Keratinocyte (primary cell): ENCODE results near the gene S100A12. TPM values are rescaled to one million over a fixed set of nuclear protein-coding genes. Genes with fewer than 3 reads are reported as not detected.

ENCODE experiments used
- DNase-seq: peaks from one replicate; pipeline ENCODE4 v3.0.0-alpha.2; 2011; ENCODE audit warnings: low read depth, missing footprints, low spot score
- FAIRE-seq: peaks from 2 replicates; lab custom pipeline; 2011; peaks lifted over from hg19 to GRCh38; lab: Jason Lieb, UNC
- H2AFZ ChIP-seq: 2 replicates; pipeline ENCODE4 v1.6.0; 2012; ENCODE audit warnings: low read length, control low read depth, inconsistent platforms; ENCODE audit not compliant: control insufficient read depth
- H3K27ac ChIP-seq: 2 replicates; pipeline ENCODE4 v1.5.1; 2011; ENCODE audit warnings: low read length; ENCODE audit not compliant: control insufficient read depth, insufficient read depth
- H3K27me3 ChIP-seq: 3 replicates; pipeline ENCODE4 v1.6.0; 2011; ENCODE audit warnings: low read length; ENCODE audit not compliant: control insufficient read depth, insufficient read depth; ENCODE audit errors: extremely low read depth
- H3K36me3 ChIP-seq, 2 experiments: 2 replicates in 1 of 2; 3 replicates in 1 of 2; pipeline ENCODE4 v1.5.1; 2011; ENCODE audit warnings: low read length in 2 of 2, mild to moderate bottlenecking in 1 of 2; ENCODE audit not compliant: control insufficient read depth in 2 of 2, insufficient read depth in 2 of 2; ENCODE audit errors: extremely low read depth in 1 of 2
- H3K4me1 ChIP-seq: 3 replicates; pipeline ENCODE4 v1.5.1; 2011; ENCODE audit warnings: low read length; ENCODE audit not compliant: control insufficient read depth, insufficient read depth; ENCODE audit errors: extremely low read depth
- H3K4me2 ChIP-seq: 3 replicates; pipeline ENCODE4 v1.6.0; 2011; ENCODE audit warnings: low read depth, low read length; ENCODE audit not compliant: control insufficient read depth, insufficient read depth; ENCODE audit errors: extremely low read depth
- H3K4me3 ChIP-seq, 3 experiments: fragments of 200-600 bp in 1 of 3; sonication (generic) in 1 of 3; 2 replicates in 2 of 3; 3 replicates in 1 of 3; pipeline ENCODE4 v1.5.1; 2011 to 2016; ENCODE audit warnings: low read length in 3 of 3, mild to moderate bottlenecking in 3 of 3, control low read depth in 2 of 3, inconsistent platforms in 1 of 3, low read depth in 1 of 3, mixed read lengths in 1 of 3, mixed run types in 1 of 3, moderate library complexity in 1 of 3; ENCODE audit not compliant: control insufficient read depth in 2 of 3, insufficient read depth in 2 of 3; ENCODE audit errors: extremely low read depth in 1 of 3
- H3K79me2 ChIP-seq: 2 replicates; pipeline ENCODE4 v1.6.0; 2012; ENCODE audit warnings: low read length; ENCODE audit not compliant: control insufficient read depth, insufficient read depth
- H3K9ac ChIP-seq: 3 replicates; pipeline ENCODE4 v1.6.0; 2011; ENCODE audit warnings: low read length; ENCODE audit not compliant: control insufficient read depth, insufficient read depth; ENCODE audit errors: extremely low read depth
- H3K9me1 ChIP-seq: 3 replicates; pipeline ENCODE4 v1.6.0; 2011; ENCODE audit warnings: low read length; ENCODE audit not compliant: control insufficient read depth, insufficient read depth; ENCODE audit errors: extremely low read depth
- H3K9me3 ChIP-seq: 2 replicates; pipeline ENCODE4 v1.5.1; 2012; ENCODE audit warnings: low read depth, low read length; ENCODE audit not compliant: control insufficient read depth
- H4K20me1 ChIP-seq: 3 replicates; pipeline ENCODE4 v1.6.0; 2011; ENCODE audit warnings: low read length; ENCODE audit not compliant: control insufficient read depth, insufficient read depth; ENCODE audit errors: extremely low read depth
- CTCF ChIP-seq, 3 experiments: IDR thresholded peaks in 1 of 3; conservative IDR thresholded peaks in 1 of 3; optimal IDR thresholded peaks in 1 of 3; 2 replicates in 2 of 3; 3 replicates in 1 of 3; pipeline versions ENCODE3 to v1.5.1; 2011; ENCODE audit warnings: low read length in 3 of 3, mild to moderate bottlenecking in 3 of 3, moderate library complexity in 2 of 3, control low read depth in 1 of 3, inconsistent platforms in 1 of 3; ENCODE audit not compliant: insufficient read depth in 2 of 3; ENCODE audit errors: extremely low read depth in 1 of 3
- EZH2 ChIP-seq: IDR thresholded peaks from one replicate; pipeline ENCODE4 v1.6.1; 2012; ENCODE audit warnings: inconsistent platforms, mild to moderate bottlenecking, low read length, moderate library complexity
- dilution Hi-C: fragments of 300-500 bp; cut with MboI; formaldehyde crosslinking; loops from one replicate; pipeline ENCODE4 v1.7.0; 2020; ENCODE audit warnings: low sequenced_read_pairs; ENCODE audit not compliant: extremely low pct_ligation_motif_present
- polyA minus RNA-seq, 3 experiments: library from RNA; depleted of rRNA, polyadenylated mRNA; stranded (reverse); fragments of >200 nt; gene quantifications; 1 replicate in 1 of 3; 2 replicates in 1 of 3; 3 replicates in 1 of 3; pipeline ENCODE4 v1.2.3, GENCODE V29; 2011
- polyA plus RNA-seq, 5 experiments: library from polyadenylated mRNA; depleted of rRNA in 3 of 5; stranded (reverse) in 3 of 5; stranded (forward) in 1 of 5; unstranded in 1 of 5; fragments of >200 nt; gene quantifications; 1 replicate in 1 of 5; 2 replicates in 3 of 5; 3 replicates in 1 of 5; pipeline versions ENCODE4 v1.2.1 to v1.2.3, GENCODE V29; 2011 to 2012; ENCODE audit warnings: missing spikeins in 2 of 5, low read depth in 1 of 5, low replicate concordance in 1 of 5

The S100A12 gene
- 0.65 to 6.3 TPM (median 1.5 TPM) in 3 replicates for polyA plus RNA-seq
- polyA plus RNA-seq (2011; ENCODE audit: low read depth) = 0.75 TPM
- polyA plus RNA-seq (2011; cell fraction: cytosol; rRNA removed) = 2.6 and 7.0 TPM in 2 replicates
- 1.9 and 2.9 TPM in 2 replicates for polyA plus RNA-seq (2011; cell fraction: nucleus; rRNA removed)
- 1.0 and 1.8 TPM in 2 replicates for polyA plus RNA-seq (2012; ENCODE audit: low replicate concordance)
- polyA minus RNA-seq = 3.2 TPM in 1 of 3 replicates, not detected in the others
- polyA minus RNA-seq (2011; cell fraction: cytosol; rRNA and poly(A)+ RNA removed) = not detected
- not detected in 2 replicates for polyA minus RNA-seq (2011; cell fraction: nucleus; rRNA and poly(A)+ RNA removed)

GRCh38 chr1:153375511-153375910 lies at the start of gene S100A12:
S100A12 (minus strand) TSS chr1:153375621; CDS start chr1:153374592, 1,029 bp downstream.
- Histone ChIP-seq H3K27me3 (no peaks in the 10 kb centered on the region), H3K79me2 (no peaks in the 10 kb centered on the region), H3K9me3 (peaks cover under 1% of the 10 kb centered on the region), H3K36me3 (no peaks in the 10 kb centered on the region), H2AFZ (no peak within 1 kb of the TSS), H3K4me3 (no peak within 1 kb of the TSS), H3K9me1 (no peaks in the 10 kb centered on the region), H3K4me2 (peak within 1 kb of the TSS; percentile 22), H4K20me1 (no peaks in the 10 kb centered on the region), H3K4me1 (peaks cover 30% of the 10 kb centered on the region), H3K27ac (peak within 1 kb of the TSS; percentile 11), H3K9ac (no peak within 1 kb of the TSS)
- TF ChIP-seq CTCF (optimal IDR thresholded peaks at IDR 0.05 in 1 of 3, IDR thresholded peaks at IDR 0.05 in 1 of 3, conservative IDR thresholded peaks at IDR 0.05 in 1 of 3; ENCODE audit: extremely low read depth in 1 of 3, insufficient read depth in 2 of 3, low read length in 3 of 3) = no peak
- no peak for TF ChIP-seq EZH2
- dilution Hi-C loops = no loop called here
- FAIRE-seq (peak; percentile 92), DNase-seq (no peak)

GRCh38 chr1:153422450-153423068 lies 47.1 kb upstream of the S100A12 start:
- dilution Hi-C loops = no loop called here
- peak; percentile 86 for FAIRE-seq
- TF ChIP-seq EZH2 (no peak), CTCF (optimal IDR thresholded peaks at IDR 0.05 in 1 of 3, IDR thresholded peaks at IDR 0.05 in 1 of 3, conservative IDR thresholded peaks at IDR 0.05 in 1 of 3; ENCODE audit: extremely low read depth in 1 of 3, insufficient read depth in 2 of 3, low read length in 3 of 3) (no peak)

More at GRCh38 chr1:153422450-153423068, 47.1 kb upstream of the S100A12 start:
- Histone ChIP-seq H3K4me2 (no peak overlapping the region), H2AFZ (no peak overlapping the region), H3K4me1 (no peaks in the 10 kb centered on the region), H3K79me2 (no peaks in the 10 kb centered on the region), H3K27ac (no peak overlapping the region), H4K20me1 (no peaks in the 10 kb centered on the region), H3K4me3 (no peak overlapping the region), H3K27me3 (peaks cover 3% of the 10 kb centered on the region), H3K9ac (no peak overlapping the region), H3K9me1 (no peaks in the 10 kb centered on the region), H3K36me3 (no peaks in the 10 kb centered on the region), H3K9me3 (no peaks in the 10 kb centered on the region)
- DNase-seq = no peak
